GM04504 (cell line): ENCODE data around the gene SNX25.
"Not testable (repeated sequence)": the region's sequence is repeated elsewhere in the genome, so short reads cannot be mapped to it uniquely, and the experiment has no call there.

Experiments
- DNase-seq: peaks from one replicate; pipeline ENCODE4 v3.0.0-alpha.2; 2012; ENCODE audit warnings: low read depth

The SNX25 gene

DNA sequence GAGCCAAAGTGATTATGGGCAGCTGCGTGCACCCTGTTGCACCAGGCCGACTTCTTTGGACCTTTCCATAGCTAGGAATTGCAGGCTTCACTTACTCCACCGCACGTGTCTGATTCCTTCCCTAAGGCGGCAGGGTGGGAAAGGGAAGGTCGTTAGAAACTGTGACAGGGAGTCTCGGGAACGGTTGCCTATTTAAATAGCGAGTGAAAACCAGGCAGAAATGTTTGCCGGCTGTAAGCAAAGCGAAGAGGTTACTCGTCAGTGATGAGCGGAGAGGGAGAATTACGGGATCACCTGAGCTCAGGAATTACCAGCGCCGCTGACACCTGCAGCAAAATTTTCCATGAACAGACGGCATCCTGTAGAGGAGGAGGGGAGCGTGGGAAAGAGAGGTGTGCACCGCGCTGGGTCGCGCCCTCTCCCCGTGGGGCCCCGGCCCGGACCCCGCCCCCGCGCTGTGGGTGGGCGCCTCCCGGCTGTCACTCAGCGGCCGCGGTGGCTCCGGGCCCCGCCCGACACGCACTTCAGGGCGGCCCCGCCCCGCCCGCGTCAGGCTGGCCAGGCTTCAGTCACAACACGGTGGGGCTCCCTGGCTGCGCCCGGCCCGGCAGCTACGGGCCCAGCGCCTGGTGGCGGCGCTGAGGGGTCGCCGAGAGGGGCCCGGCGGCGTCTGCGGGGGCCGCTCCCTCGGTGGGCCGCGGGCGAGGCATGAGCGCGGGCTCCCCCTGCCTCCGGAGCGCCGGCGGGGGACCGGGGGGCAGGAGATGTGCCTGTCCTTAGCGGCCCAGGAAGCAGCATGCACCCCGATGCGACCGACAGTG, at the start of gene SNX25:
Gene SNX25, plus strand, starts transcription at position 568 of the 821 bp plus-strand sequence. Its CDS starts 229 bp downstream, at position 797.
- DNase-seq = no peak

DNA sequence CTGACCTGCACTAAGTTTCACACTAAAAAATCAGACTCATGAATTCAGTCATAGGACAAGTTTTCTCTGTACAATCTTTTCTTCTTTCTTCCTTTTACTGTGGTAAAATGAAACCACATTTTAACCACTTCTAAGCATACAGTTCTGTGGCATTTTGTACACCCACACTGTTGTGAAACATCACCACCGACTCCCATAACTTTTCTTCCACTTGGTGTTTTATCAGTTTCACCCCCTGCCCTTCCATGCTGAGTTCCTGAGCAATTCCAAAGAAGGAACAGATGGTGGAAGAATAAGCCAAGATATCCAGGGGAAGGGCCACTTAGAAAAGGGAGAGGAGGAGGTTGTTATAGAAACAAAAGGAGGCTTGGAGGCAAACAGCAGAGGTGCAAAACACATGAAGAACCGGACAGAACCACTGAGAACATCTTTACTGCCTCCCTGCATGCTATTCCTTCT, 43.8 kb upstream of the SNX25 start:
- DNase-seq = no peak

DNA sequence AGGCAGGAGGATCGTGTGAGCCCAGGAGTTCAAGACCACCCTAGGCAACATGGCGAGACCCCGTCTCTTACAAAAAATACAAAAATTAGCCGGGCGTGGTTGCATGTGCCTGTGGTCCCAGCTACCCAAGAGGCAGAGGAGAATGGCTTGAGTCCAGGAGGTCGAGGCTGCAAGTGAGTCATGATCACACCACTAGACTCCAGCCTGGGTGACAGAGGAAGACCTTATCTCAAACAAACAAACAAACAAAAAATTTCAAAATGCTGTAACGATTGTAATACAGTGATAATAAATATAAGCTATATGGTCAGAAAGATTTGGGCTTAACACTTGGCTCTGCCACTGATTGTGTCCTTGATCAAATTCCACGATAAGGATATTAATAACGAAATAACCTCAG, 42.2 kb upstream of the SNX25 start:
- DNase-seq = no peak

DNA sequence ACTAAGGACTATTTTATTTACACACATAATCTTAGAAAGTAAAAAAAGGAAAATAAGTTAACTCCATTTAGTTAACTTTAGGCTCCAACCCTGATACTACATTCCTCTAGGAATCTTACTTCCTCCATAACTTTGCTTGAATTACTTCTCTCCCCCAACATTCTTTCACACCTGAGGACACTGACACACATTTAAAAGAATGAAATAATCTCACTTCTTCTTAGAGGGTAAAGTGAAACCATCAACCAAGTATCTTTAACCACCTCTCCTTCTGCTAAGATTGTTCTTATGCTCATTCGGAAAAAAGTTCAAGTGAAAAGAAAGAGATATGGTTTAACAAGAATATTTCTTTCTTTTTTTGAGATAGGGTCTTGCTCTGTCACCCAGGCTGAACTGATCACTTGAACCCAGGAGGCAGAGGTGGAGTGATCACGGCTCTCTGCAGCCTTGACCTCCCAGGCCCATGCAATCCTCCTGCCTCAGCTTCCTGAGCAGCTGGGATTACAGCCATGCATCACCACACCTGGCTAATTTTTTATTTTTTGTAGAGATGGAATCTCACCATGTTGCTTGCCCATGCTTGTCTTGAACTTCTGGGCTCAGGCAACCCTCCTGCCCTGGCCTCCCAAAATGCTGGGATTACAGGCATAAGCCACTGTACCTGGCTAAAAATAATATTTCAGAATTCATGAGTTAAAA, 37.9 kb upstream of the SNX25 start:
- DNase-seq = no peak

- no peak for DNase-seq
These were observed 29.9 kb upstream of the SNX25 start for GRCh38 chr4:185179488-185179887.

- DNase-seq = no peak
These were observed 27.2 kb upstream of the SNX25 start for GRCh38 chr4:185182239-185182638.

- DNase-seq = peak; percentile 75
These were observed 25.6 kb upstream of the SNX25 start for GRCh38 chr4:185183622-185184281.

GRCh38 chr4:185186769-185187168, 22.6 kb upstream of the SNX25 start:
- no peak for DNase-seq

DNA sequence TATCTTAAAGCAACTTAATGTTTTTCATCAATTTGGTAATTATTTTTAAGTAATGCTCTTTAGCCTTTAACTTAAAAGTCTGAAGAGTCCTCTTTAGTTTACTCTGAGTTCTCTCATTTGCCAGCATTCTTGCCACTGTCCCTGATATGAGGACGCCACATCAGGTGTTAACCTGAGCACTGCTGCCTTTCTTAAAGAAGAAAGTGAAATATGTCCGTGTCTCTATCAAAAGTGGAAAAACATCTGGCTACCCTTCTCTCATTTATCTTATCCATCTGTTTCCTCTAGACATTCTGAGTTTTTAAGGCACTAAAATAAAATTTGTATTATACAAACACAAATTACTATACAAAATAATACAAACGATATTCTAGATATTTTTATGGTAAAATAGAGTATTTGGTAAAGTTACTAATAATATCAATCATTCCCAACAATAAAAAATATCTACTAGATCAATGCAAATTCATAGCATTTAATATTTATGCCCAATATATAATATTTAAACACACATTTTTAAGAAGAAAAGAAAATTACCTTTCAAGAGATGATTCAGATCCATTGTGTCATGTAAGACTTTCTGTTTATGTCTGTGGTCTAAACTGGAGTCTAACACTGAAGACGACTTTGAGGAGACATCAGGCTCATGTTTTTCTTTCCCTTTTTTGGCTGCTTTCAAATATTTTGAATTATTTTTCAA, 19.6 kb upstream of the SNX25 start:
- no peak for DNase-seq

- DNase-seq = no peak
These were observed 19.0 kb upstream of the SNX25 start for GRCh38 chr4:185190306-185190856.

- no peak for DNase-seq
These were observed 17.3 kb upstream of the SNX25 start for GRCh38 chr4:185192059-185192458.

GRCh38 chr4:185194924-185195888, 14.2 kb upstream of the SNX25 start:
- DNase-seq = no peak

GRCh38 chr4:185196437-185196836, 13.0 kb upstream of the SNX25 start:
- no peak for DNase-seq

- not testable (repeated sequence) for DNase-seq
These were observed 11.2 kb upstream of the SNX25 start for GRCh38 chr4:185198189-185198588.

GRCh38 chr4:185201977-185202962, 7.1 kb upstream of the SNX25 start:
- DNase-seq = no peak

DNA sequence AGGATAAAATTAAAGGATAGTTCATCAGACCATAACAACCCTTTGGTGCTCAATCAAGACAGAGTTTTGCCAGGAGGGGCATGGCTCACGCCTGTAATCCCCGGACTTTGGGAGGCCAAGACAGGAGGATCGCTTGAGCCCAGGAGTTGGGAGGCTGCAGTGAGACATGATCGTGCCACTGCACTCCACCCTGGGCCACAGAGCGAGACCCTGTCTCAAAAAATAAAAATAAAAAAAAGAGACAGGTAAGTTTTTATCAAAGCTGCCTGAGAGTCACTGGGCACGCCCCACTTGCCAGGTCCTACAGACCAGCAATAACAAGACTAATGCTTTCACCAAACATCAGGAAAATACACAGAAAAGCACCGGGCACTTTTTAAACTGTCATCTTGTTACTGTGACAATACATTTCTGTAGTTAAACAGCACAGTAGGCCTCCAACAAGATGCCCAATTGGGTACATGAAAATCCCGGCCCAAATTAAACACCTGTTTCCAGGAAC, 6.4 kb upstream of the SNX25 start:
- no peak for DNase-seq

DNA sequence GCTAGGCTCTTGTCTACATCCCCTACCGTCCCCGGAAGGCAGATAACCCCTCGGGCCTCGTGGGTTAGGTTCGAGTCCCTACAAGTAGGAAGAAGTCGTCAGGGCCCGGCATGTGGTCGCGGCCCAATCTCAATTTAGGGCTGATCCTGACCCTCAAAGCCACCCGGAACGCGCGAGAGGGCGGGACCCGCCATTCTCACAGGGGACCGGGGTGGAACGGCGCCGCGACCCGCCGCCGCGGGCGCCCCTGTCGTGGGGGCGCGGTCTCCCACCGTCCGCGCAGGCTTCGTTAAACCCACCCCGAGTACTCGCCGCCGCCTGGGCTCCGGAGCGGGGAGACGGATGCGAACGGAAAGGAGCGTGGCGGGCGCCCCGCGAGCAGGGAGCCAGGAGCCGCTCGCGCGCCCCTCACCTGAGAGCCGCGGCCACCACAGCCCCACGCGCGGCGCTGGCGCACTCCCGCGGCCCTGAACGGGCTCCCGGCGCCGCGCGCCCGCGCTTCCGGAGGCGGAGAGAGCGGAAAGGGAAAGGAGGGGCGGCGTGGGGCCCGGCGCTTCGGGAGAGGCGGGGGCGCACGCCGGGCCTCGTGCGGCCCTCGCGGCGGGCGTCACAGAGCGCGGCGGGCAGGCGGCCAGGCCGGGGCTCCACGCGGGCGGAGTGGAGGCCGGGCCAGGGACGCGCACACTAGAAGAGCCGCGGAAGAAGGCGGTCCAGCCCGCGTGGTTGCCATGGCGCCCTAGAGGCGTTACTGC, 5.7 kb upstream of the SNX25 start, which contains the start of gene CFAP97:
Gene CFAP97, minus strand, starts transcription at position 515 of the 752 bp plus-strand sequence. CDS start 12,804 bp downstream, outside the sequence.
- DNase-seq = peak; percentile 77

DNA sequence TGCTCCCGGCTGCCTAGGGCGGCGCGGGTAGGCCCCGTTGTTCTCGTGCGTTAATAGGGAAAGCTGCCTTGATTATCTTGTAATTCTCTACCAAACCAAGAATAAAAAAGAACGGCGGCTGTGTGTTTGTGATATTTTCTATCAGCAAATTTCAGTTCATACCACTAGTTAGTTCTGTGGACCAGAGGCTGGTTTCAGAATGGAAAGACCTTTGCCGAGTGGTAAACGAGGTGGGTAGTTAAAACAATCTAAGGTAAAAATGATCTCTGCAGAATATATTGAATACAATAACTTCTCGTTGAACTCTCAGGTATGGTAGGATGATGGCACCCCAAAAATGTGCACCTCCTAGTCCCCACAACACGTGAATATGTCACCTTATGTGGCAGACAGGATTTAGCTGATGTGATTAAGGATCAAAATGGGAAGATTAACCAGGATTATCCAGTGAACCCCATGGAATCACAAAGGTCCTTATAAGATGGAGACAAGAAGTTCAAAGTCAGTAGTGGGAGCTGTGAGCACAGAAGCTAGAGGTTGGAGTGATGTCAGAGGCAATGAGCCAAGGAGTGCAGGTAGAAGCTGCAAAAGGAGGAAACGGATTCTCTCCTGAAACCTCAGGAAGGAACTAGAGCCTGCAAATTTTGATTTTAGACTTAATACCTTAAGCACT, 5.0 kb upstream of the SNX25 start:
- no peak for DNase-seq
